Inflammatory macrophage (primary cell): ENCODE measurements around the gene PYHIN1.
A peak's percentile ranks its signal among the peaks of the same experiment; 100 is the strongest.
"Not testable (repeated sequence)": the region's sequence is repeated elsewhere in the genome, so short reads cannot be mapped to it uniquely, and the experiment has no call there.

Experiments
- DNase-seq, 2 donors: peaks; one replicate each; pipeline ENCODE4 v3.0.0-alpha.2; 2020 to 2022

PYHIN1 gene

DNA sequence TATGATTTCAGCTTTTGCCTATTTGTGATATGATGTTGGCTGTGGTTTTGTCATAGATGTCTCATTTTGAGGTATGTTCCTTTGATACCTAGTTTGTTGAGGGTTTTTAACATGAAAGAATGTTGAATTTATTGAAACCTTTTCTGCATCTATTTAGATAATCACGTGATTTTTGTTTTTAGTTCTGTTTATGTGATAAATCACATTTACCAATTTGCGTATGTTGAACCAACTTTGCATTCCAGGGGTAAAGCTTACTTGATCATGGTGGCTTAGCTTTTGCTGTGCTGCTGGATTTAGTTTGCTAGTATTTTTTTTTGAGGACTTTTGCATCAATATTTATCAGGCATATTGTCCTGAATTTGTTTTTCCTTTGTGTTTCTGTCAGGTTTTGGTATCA is 51.9 kb downstream of the PYHIN1 start:
- DNase-seq: no peak

DNA sequence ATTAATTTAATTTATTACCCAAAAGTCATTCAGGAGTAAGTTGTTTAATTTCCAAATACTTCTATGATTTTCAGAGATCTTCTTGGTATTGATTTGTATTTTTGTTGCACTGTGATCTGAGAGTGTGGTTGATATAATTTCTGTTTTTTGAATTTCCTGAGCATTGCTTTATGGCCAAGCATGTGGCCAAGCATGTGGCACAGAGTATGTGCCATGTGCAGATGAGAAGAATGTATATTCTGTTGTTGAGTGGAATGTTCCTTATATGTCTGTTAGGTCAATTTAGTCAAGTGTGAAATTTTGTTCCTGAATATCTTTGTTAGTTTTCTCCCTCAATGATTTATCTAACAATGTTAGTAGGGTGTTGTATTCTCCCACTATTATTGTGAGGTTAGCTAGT is 53.0 kb downstream of the PYHIN1 start:
- DNase-seq: no peak

DNA sequence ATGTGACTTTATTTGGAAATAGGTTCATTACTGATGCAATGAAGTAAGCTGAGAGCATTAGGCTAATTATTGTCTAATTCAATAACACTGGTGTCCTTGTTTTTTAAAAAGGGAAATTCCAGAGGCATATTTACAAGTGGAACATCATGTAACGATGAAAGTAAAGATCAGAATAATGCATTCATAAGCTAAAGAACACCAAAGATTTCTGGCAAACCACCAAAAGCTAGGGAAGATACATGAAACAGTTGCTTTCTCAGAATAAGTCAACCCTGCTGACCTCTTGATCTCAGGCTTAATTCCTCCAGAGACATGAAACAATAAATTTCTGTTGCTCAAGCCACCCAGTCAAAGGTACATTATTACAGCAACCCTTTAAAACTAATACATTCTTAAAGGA is 58.1 kb downstream of the PYHIN1 start:
- no peak for DNase-seq

DNA sequence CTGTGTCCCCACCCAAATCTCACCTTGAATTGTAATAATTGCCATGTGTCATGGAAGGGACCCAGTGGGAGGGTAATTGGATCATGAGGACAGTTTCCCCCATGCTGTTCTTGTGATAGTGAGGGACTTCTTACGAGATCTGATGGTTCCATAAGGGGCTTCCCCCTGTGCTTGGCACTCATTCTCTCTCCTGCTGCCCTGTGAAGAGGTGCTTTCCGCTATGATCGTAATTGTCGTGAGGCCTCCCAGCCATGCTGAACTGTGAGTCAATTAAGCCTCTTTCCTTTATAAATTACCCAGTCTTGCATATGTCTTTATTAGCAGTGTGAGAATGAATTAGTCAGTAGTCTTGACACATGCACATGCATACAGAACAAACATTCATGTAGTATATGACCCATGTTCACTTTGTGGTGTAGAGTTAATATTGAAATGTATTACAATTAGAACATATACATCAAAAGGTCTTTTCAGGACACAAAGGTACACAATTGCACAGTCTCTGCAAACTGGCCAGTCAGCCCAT is 61.5 kb downstream of the PYHIN1 start:
- no peak for DNase-seq

DNA sequence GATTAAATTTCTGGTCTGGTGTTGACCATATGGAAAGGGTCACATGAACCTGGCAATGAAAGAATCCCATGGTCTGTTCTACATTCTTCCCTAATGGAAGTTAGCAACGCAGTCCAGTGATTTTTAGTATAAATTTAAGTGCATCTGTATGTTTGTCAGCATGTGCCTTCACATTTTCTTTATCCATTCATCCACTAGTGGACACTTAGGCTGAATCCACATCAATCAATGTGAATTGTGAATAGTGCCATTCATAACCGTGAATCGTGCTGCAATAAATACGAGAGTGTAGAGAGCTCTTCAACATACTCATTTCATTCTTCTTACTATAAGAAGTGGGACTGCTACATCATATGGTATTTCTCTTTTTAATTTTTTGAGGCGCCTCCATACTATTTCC is 65.6 kb downstream of the PYHIN1 start:
- no peak for DNase-seq

DNA sequence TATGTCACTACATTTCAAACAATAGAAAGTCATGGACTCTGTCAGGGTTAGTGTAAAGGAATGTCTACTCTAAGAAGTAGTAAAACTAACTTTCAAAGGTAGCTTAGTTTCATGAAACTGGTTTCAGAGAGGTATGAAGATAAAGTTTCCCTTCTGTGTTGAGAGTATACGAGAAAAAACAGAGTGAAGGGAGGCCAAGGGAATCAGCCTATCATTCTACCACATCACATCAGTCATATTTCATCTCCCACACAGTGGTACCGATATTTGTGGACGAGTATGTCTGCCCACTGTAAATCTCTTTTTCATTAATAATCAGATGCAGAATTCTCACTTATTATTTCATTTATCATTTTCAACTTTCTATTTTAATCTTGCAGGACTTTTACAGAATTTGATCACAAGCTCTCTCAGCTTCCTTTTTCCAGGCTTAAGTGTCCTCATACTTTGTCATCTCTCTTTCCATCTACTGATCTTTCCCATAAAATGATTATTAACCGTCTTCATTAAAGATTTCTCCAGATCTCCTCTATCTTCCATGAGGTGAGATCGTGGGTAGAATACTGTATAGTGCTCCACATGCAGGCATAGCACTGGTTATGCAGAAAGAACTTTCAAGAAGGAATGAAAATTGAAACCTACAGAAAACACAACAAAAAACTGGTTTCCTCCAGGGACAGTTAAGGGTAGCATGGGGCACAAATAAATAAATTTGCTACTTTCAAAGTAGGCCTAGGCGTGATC is 66.9 kb downstream of the PYHIN1 start:
- DNase-seq: no peak

DNA sequence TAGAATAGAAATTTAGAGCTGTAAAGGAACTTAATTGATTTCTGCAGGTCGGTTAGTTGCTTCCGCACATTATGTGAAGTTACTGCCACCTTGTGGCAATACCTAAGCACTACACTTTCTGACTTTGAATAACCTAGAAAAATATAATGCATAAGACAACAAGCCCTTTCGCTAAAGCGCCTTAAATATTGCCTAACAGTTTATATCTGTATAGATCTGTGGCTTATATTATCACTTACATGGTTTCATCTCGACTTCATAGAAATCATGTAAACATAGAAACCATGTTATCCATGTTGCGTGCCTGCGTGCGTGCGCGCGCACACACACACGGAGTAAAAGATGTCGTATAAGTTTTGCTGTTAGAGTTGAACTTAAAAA is 67.4 kb downstream of the PYHIN1 start:
- peak; percentile 72 to 87 for DNase-seq

DNA sequence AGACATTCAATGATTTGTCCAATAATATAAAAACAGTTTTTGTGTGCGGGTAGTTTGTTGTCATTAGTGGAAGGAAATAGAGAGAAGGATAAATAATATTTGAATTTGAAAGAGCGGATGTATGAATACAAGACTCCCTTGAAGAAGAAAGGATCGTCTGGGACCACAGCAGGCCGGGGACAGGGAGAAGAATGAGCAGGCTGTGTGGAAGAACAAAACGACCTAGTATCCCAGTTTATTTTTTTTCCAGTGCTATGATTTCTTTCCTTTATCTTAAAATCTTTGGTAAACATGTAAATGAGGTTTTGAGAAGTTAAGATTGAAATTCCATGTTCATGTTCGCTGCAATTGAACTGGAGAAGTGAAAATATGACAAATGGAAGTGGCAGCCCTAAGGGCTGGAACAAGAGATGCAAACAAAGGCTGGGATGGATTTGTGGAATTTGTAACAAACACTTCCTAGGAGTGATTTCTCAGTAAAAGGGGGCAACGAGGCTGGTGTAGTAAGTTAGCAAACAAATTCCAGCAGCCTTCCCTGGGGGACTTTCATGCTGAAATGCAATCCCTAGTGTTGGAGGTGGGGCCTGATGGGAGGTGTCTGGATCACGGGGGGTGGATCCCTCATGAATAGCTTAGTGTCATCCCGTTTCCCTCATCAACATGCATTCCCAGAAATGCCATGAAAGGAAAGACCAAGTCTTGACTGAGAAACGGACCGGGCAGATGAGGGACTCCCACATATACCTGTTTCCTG is 68.1 kb downstream of the PYHIN1 start:
- no peak for DNase-seq

DNA sequence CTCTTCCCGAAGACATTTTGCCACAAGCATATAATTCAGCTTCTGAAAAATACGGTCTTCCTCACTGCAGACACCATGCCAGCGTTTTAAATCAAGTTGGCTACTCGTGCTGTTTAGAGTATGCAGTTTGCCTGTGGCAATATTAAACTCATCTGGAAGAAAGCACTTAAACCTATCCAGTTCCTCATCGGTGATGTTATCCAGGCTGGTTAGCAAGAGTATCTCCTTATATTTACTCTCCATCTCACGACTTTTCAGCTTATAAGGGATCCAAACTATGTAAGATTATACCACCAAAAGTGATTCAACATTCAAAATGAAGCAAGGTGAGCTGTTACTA is 68.7 kb downstream of the PYHIN1 start:
- DNase-seq: no peak

DNA sequence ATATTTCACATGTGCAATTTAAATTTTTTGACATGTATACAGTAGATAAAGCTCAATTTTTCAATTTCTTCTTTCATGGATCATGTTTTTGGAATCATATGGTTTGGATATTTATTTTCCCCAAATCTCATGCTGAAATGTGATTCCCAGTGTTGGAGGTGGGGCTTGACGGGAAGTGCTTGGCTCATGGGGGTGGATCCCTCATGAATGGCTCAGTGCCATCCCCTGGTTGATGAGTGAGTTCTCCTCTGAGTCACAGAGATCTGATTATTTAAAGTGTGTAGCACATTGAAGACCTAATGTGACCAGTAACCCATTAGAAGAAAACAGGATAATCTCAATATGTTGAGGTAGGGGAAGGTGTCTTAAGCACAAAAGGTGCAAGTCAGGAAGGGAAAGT is 69.3 kb downstream of the PYHIN1 start:
- DNase-seq: peak; percentile 51 to 58

DNA sequence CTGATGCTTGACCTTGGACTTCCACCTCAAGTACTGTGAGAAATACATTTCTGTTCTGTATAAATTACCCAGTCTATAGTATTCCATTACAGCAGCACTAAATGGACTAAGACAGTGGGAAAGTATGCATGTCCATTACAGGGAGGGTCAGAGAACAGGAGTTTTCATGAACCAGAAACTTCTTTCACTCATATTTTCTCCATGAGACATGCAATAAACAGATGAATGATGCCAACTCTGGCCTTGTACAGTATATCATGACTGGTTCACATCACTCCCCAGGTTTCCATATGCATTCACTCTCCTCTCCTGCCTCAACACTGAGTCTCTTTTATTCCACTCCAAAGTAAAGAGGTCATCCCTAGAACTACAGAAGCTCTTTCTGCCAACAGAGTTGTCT is 73.8 kb downstream of the PYHIN1 start:
- no peak for DNase-seq

DNA sequence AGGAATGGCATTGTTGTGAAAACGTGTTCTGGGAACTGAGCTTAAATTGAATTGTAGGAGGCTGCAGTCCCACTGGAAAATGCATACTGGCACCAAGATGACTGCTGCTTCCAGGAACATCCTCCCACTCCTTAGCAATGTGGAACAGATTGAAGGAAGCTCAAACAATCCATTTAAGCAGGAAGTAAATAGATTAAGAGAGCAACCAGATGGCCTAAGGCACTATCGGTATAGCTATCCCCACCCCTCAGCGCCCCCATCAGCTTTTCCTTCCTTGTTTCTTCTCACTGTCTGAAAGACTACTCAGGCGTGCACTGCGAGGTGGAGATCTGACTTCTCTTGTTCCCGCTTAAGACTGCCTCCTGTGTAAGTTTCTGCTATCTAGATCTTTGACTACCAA is 74.3 kb downstream of the PYHIN1 start:
- DNase-seq: peak; percentile 49 to 56

DNA sequence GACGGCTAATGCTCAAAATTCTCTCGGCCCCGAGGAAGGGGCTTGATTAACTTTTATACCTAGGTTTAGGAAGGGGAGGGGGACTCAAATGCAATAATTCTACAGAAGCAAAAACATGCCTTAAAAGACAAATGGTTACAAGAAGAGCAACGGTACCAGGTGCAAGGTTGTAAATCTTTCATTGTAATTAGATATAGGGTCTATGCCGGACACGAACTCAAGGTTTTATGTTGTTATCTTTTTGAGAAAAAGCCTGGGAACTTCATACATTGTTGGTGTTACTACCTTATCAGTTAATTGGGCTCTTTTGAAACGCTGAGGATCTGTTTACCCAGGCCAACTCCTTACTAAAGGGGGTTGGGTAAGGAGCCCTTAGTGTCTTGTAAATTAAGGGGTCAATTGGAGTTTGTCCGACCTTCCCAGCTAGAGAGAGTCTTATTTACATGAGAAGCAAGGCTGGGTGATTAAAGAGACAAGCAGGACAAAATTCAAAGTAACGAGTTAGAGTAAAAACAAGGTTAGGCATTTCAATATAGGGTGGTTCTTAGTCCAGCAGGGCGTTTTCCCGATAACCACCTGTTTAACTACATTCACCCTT is 75.0 kb downstream of the PYHIN1 start:
- DNase-seq: not testable (repeated sequence)

DNA sequence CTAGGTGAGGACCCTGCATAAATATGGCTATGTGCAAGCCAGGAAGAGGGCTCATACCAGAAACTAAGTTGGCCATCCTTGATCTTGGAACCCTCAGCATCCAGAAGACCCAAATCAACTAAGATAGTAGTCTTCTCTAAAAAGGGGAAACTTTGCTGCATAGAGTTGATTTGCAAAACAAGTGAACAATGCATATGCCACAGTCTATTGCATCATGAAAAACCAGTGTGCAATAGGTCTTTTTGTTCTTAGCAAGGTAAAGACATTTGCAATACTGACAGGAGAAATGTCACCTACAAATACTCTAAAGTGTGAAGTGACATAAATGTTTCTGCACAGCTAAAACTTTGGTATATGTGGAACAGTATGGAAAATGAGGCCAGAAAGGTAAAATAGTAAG is 76.4 kb downstream of the PYHIN1 start:
- DNase-seq: peak; percentile 38 to 70

DNA sequence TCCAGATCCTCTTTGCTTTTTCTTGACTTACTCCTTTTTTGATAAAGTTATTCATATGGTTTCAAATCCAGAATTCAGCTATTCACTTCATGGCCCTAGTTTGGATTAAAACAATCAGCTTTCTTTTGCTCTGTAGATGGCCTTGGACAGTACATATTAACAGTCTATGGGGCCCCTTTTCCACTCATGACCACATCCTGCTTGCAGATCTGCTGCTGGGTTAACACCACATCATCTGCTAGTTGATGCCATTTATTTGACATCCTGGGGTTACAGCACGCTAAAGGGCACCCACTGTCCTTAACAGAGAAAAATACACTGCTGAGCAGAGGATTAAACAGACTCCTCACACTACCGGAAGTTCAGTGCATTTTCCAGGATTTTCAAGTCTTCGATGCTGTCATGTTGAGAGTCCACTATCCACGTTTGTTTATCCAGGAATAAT is 77.4 kb downstream of the PYHIN1 start:
- peak in 1 of 2 donors; percentile 17 for DNase-seq

DNA sequence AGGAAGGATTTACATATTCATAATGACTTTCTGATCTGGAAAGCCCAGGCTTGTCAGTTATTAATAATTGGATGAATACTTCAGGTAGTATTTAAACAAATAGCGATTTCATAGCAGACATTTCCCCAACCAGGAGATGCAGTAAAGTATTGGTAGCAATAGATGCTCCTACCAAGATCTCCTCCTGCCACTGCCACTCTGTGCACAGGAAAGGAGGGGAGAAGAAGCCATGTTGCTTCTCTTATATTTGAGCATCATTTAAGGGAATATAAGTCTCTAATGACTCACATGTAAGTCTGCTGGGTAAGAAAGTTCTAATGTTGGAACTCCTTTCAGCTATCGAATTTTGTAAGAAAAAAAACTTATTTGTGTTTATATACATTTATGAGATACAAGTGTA is 77.9 kb downstream of the PYHIN1 start:
- peak; percentile 8 to 24 for DNase-seq

DNA sequence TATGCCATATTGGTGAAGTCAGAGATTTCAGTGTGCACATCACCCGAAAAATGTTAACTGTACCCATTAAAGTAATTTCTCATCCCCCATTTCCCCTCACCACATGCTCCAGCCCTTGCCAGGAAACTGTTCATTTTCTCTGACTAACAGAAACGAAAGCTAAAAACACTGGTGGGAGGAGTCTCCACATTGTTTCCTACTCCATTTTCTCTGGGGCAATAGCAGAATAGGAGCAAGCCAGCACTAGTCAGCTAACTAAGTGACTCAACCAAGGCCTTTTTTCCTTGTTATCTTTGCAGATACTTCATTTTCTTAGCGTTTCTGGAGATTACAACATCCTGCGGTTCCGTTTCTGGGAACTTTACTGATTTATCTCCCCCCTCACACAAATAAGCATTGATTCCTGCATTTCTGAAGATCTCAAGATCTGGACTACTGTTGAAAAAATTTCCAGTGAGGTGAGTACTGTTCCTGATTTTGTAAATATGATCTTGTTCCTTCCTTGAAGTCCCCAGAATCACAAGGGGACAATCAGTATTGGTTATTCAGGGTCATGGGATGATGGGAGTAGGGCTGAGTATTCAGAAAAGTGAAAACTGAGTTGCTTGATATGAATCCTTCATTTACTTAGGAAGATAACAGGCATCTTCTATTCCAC is 78.5 kb downstream of the PYHIN1 start, which contains the start of gene IFI16:
IFI16 (plus strand) TSS at position 204 of the 658 bp plus-strand sequence. CDS start 4,774 bp downstream, outside the sequence.
- DNase-seq: peak; percentile 90 to 95

DNA sequence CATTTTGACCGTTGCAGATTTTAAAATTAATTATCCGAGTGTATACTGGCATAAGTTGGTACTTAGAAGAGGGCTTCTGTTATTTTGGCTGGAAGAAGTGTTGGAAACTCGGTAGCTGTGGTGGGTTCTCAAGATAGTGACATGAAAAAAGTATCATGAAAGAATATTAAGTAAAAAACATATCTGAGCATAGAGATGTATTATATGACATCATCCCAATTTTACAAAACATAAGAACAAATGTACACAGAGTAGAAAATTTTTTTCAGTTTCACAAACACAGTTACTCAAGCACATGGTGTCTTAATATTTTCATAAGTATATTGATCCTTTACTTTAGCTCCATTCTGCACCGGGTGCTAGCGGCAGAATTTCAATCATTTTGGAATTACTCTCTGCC is 79.0 kb downstream of the PYHIN1 start:
- peak in 1 of 2 donors; percentile 46 for DNase-seq

DNA sequence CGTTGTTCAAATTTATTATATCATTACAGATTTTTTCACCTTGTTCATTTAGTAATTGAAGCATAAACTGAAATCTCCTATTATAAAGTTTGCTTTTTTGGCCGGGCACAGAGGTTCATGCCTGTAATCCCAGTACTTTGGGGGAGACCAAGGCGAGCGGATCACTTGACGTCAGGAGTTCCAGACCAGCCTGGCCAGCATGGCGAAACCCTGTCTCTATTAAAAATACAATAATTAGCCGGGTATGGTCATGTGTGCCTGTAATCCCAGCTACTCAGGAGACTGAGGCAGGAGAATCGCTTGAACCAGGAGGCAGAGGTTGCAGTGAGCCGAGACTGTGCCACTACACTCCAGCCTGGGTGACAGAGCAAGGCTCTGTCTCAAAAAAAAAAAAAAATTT is 79.6 kb downstream of the PYHIN1 start:
- peak; percentile 39 to 40 for DNase-seq

DNA sequence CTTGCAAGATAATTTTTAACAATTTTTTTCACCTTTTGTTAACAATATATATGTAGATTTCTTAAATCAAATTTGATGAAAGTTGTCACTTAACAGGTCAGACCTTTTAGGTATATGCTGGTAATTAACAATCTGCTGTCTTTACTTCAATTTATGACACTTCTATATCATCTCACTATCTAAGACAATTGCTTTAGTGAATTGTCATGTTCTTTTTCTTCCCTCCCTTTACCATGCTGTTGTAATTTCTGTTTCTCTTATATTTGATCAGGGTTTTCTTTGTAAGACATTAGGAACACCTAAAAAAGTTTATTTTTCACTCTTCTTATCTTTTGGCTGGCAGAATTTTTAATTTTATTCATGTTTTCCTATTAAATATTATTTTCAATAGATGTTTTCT is 80.4 kb downstream of the PYHIN1 start:
- DNase-seq: no peak

DNA sequence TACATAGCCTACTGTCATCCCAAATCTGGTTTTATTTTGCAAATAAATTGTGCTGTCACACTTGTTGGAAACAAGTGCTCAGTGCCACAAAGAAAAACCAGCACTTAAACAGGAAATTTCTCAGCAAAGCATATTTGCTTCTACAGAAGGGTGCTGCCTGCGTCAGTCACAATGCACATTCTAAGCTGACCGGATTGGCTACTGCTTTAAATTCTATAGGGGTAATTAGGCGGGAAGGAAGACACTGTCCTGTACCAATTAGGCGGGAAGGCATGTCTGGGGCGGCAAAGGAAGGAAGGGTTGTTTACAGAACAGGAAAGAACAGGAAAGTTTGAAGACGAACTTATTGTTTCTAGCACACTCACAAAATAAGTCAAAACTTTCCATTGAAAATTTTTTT is 81.1 kb downstream of the PYHIN1 start:
- peak; percentile 69 to 86 for DNase-seq

DNA sequence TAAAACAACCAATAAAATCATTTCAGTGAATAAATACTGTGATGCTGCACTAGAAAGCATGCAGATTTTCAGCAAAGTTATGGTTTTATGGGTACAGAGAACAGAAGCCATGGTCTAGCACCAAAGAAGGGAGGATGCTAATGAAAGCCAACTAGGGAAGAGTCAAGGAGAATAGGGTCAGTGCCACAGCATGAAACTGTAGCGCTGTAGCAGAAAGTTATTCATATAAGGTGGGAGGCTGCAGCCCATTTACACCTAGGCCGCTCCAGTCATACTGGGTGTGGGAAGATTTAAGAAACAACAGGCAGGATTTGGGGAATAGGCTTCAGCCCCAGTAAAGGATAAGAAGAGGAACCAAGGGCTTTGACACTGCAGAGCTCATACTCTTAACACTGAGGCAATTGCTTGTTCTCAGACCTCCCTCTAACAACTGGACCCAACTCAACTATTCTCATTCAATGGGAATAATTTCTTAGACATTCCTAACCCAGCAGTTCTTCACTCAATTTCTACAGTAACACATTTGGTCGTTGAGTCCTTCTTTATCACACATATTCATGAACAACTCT is 82.7 kb downstream of the PYHIN1 start:
- peak; percentile 12 to 18 for DNase-seq

DNA sequence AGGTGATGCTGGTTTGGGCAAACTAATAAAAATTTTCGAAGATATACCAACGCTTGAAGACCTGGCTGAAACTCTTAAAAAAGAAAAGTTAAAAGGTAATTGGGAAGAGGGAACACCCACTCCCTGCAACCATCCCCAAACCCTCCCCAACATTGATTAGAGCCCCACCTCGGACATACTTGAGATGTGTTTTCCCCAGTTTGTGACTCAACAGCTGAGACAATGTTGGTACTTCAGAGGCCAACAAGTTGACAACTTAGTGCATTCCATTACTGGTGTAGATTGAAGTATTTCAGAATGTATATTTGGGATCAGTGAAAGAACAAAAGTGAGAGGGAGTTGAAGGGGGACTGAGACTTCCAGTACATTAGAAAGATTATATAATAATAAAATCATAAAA is 83.5 kb downstream of the PYHIN1 start:
- no peak for DNase-seq
